Esophagus squamous epithelium (tissue), 4 donors: ENCODE data around the gene ZNF24.

Experiments
- CTCF ChIP-seq, 6 experiments: fragments of 450-650 bp in 4 of 6; fragments of 200-600 bp in 2 of 6; sonication (generic) in 2 of 6; IDR thresholded peaks; one replicate each; pipeline ENCODE4 v1.5.1; 2016 to 2019; ENCODE audit warnings: antibody characterized with exemption in 6 of 6, mild to moderate bottlenecking in 4 of 6, moderate library complexity in 4 of 6
- POLR2A ChIP-seq, 4 donors: fragments of 450-650 bp; IDR thresholded peaks; one replicate each; pipeline ENCODE4 v1.6.1; 2017; ENCODE audit warnings: antibody characterized with exemption in 4 of 4, mild to moderate bottlenecking in 4 of 4, moderate library complexity in 3 of 4

- TF ChIP-seq CTCF (IDR thresholded peaks at IDR 0.05) (peak in 1 of 6 experiments; percentile 5), POLR2A (IDR thresholded peaks at IDR 0.05) (no peak)
Measured at GRCh38 chr18:35377875-35378573, 33.8 kb upstream of the ZNF24 start.
